Activated CD4-positive, CD25-positive, alpha-beta regulatory T cell treated with anti-CD3 and anti-CD28 coated beads, Interleukin-2, amount 50 U/mL, for 16 hours (primary cell): ENCODE data around the gene BRD1.

ENCODE experiments used
- DNase-seq: peaks from one replicate; pipeline ENCODE4 v3.0.0-alpha.2; 2020; ENCODE audit warnings: low read depth, low spot score

The BRD1 gene

DNA sequence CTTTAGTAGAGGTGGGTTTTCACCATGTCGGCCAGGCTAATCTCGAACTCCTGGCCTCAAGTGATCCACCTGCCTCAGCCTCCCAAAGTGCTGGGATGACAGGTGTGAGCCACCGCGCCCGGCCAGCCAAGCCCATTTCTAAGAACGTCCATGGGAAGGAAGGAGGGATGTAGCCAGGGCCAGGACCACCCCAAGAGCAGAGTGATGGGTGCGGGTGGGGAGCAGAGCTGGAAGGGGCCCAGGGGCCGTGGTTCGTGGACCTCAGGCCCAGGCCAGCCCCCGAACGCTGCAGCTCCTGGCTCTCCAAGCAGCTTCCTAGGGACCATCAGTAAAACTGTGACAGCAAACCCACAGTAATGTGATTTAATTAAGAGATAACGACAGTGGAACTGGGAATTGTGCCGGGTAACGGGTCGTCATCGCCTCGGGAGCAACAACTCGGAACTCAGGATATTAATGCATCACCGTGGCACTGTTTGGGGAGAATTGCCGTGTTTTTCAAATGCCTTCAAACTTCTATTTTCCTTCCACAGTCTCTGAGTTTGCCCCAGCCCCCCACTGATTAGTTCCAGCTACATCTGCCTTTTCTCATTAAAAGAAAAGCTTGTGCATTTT, 74.3 kb downstream of the BRD1 start:
- DNase-seq, result no peak

DNA sequence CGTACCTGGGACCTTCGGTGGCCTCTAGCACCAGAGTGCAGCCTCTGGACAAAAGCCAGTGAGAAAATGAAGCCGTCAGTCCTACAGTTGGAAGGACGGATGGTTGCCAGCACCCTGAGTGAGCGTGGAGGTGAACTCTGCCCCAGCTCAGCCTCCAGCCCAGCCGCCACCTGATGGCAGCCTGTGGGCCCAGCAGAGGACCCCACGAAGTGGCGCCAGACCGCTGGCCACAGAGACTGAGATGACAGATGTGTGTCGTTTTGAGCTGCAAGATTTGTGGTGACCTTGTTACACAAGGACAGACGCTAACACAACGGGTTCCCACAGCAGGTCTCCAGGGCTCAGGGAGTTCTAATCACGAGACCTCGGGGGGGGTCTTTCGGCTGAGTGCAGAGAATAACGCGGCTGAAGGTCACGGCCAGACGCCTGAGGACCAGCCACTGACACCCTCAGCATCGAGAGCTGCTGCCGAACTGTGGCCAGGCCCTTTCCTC, 75.0 kb downstream of the BRD1 start:
- DNase-seq, result no peak

DNA sequence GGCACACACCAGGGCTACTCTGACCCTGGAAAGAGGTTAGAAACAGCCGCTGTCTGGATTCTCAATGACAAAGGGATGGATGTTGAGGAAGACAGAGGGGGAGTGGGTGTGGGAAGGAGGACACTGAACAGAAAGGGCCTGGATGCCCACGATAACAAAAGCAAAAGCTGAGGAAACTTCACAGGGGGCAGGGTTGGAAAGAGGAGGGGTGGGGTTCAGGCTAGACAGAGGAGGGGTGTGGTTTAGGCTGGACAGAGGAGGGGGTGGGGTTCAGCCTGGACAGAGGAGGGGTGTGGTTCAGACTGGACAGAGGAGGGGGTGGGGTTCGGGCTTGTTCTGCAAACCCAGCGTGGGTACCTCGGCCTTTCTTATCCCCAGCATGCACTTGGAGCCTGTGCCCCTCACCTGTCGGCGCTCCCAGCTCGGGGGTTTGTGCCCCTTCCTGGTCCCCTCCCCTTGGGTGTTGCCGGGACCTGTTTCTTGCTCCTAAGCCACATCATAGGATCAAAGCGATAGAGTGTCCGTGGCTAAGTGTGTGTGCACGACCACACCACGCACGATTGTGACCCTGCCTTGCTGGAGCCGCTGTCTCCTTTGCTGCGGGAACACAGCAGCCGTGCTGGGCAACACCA, 75.6 kb downstream of the BRD1 start:
- no peak for DNase-seq

DNA sequence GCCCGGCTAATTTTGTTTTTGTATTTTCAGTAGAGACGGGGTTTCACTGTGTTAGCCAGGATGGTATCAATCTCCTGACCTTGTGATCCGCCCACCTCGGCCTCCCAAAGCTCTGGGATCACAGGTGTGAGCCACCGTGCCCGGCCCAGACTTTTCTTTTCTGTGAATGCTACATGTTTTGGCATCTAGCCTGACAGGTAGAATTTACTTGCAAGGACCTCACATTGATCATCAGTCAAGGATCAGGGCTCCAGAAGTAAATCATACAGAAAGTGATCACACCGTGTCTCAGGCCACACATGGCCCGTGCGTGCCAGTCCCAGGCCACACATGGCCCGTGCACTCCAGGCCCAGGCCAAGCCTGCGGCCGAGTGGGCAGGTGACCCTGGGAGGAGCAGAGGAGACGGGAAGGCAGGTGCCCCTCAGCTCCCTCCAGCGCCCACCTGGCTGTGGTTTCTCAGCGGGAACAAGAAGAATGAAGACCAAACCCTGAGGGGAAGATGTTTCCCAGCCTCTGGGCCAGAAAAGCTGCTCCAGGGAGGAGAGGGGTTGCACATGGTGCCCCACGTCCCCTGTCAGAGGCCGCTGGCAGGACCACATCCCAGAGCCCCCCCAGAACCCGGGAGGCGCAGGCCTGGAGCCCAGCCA, 76.2 kb downstream of the BRD1 start:
- DNase-seq, result no peak

DNA sequence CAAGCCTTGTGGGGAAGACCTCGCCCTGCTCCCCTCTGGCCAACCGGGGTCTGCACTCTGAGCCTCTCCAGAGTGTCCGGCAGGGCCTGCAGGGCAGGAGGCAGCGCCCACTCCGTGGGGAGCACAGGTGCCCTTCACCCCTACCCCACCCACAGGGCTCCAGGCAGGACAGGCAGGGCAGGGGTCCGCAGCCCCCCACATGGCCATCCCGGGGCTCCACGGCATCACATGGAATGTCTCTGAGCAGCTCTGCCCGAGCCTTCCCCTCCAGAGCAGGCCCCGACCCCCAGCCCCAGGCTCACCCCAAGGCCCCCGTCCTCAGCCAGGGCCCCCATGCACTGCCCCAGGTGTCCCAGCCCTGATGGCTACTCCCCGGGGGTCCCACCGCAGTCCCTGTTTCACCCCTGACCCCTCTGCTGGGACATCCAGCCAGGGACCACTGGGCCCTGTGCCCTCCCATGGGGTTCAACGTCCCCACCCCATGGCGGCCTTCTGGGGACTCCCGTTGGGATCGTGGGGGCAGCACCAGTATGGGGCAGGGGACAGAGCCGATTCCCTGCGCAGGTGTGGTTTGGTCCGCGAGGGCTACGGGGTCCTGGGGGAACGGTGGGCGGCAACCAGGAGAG, 77.7 kb downstream of the BRD1 start:
- no peak for DNase-seq

DNA sequence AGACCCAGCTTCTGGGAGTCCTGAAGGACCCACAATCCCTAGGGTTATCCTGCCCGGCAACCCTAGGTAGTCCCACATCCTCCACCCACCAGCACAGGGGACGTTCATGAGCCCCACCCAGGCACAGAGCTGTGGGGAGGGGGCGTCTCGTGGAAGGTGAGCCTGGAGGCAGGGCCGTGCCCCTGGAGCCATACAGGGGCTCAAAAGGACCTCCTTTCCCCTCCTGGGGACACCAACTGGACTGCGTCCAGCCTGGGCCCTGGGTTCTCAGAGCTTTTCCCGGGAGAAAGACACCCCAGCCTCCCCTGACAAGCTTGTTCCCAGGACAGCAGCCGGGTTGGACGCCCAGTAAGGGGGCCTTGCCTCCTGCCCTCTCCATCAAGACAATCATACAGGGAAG, 78.4 kb downstream of the BRD1 start:
- no peak for DNase-seq

DNA sequence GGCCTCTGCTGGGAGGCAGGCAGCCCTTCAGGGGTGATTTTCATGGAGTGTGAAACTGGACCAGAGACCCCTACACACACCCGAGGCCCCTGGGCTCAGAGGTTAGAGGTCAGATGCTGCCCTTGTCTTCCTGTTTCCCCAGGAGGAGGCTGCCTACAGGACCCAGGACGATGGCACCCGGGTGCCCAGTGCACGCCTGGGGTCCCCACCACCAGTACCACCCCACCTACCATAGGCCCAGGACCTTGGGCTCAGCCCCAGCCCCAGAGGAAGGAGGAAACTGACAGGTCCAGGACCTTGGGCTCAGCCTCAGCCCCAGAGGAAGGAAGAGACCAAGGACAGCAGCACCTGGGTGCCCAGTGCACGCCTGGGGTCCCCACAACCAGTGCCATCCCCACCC, 79.2 kb downstream of the BRD1 start:
- DNase-seq, result no peak

DNA sequence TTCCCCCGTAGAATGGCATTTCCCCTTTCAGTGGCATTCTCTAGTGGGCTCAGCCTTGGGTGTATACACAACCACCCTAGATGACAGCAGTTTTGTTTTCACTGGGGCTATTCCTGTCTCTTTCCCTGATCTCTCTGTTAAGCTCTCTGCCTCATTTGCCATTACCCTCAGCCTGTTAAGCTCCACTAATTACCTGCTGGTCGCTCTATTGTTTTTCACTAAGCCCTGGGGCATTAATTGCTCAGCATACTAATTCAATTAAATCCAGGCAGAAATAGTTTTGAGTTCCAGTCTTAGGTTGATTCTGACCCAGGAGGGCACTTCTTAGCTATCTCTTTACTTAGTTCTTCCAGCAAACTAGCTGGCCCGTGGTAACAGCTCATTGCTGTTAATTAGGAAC, 80.0 kb downstream of the BRD1 start:
- DNase-seq, result no peak

DNA sequence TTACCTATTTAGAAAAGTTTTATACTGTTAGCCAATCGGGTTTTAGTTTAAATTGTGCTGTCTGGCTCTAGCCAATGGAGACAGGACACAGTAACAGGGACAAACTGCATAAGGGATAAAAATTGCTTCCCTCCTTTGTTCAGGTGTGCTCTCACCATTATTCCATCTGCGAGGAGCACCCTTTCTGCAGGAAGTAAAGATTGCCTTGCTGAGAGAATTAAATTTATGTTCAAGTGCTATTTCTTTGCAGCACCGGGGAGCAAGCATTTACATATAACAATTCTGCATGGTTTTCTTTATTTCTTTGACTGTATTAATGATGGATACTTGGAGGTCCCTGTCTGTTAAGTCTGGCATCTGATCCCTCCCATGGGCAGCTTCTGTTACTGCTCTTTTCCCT, 80.5 kb downstream of the BRD1 start:
- no peak for DNase-seq

DNA sequence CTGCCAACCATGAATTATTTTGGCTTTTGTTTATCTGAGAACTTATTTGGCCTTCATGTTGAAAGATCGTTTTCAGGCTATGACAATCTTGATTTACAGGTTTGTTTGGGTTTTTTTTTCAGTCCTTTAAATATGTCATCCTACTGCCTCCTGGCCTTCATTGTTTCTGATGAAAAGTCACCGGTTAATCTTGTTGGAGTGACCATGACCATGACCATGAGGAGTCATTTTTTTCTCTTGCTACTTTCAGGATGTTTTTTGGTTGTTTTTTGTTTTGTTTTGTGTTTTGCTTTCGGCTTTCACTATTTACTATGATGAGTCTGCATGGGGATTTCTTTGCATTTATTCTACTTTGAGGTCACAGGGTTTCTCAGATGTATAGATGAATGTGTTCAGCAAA, 81.6 kb downstream of the BRD1 start:
- DNase-seq, result no peak

DNA sequence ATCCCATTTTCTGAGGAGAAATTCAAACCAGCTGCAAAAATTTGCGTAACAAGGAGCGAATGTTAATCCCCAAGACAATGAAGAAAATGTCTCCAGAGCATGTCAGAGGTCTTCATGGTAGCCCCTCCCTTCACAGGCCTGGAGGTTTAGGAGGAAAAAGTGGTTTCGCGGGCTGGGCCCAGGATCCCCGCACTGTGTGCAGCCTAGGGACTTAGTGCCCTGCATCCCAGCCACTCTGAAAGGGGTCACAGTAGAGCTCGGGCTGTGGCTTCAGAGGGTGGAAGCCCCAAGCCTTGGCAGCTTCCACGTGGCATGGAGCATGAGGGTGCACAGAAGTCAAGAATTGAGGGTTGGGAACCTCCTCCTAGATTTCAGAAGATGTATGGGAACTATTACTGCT, 87.4 kb downstream of the BRD1 start:
- no peak for DNase-seq

DNA sequence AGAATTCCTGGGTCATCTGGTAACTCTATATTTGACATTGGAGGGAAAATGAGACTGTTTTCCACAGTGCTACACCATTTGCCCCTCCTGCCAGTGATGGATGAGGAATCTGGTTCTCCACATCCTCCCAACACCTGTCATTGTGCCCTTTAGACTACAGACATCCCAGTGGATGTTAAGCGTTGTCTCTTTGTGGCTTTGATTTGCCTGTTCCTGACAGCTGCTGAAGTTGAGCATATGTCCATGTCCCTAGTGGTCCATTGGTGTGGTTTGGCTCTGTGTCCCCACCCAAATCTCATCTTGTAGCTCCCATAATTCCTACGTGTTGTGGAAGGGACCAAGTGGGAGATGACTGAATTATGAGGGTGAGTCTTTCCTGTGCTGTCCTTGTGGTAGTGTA, 88.5 kb downstream of the BRD1 start:
- no peak for DNase-seq

DNA sequence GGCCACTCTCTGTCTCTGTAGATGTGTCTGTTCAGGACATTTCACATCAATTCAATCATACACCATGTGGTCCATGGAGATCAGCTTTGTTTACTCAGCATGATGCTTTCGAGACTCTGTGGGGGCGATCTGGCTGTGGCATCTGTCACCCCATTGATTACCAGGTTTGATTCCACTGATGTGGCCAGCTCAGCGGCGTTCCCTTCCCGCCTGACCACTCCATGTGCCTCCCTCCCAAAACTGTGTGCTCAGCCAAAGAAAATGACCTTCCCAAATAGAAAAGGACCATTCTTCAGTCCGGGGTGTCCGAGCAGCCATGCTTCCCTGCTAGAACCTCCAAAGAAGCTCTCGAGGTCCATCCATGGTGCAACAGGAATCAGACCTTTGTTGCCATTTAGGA, 89.1 kb downstream of the BRD1 start:
- DNase-seq, result no peak

DNA sequence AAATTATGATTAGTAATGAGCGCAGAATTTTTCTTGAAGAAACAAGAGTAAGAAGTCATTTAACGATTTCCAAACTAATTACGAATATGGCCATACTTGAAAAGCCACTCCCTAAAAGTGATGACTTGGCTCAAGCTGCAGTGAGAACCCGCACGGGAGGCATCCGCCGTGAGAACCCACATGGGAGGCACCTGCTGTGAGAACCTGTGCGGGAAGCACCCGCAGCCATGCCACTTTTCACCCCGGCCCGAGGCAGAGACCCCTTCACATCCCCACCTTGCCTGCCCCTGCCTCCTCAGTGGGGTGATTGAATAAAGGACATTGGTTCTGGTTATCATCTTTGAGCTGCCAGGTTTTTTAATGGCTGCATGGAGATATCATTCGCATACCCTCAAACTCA, 89.7 kb downstream of the BRD1 start:
- no peak for DNase-seq

DNA sequence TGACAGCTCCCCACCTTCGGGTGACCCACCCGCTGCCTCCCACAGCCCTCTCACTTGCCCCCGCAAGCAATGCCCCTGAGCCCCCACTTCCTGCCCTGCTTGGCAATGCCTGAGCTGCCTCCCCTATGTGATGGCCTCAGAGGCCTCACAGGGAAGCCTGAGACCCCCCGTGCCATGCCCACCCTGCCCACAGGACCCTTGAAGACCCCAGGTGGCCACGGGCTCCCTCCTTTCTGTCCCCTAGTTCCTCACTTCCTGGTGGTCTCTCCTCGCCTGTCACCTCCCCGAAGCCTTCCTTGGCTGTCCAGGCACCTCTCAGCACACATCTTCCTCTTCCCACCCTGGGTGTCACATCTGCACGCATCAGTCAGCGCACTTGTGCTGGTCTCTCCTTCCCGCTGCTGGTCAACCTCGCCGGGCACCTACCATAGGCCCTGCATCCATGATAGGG, 90.5 kb downstream of the BRD1 start:
- no peak for DNase-seq

DNA sequence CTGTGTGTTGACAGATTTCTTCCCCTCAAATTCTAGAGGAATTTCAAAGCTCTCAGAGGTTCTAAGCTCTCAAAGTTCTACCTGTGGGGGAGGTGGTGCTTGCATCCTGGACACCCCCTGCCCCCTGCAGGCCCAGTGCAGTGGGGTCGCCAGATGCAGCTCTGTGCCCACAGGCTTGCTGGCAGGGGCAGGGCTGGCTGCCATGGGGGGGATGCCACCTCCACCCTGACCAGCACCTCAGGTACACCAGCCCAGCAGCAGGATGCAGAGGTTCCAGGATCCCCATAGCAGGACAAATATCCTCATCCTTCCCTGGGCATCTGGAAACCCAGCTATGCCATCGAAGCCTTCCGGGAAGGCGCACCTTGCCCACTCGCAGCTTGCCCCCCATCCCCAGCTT, 91.1 kb downstream of the BRD1 start:
- DNase-seq, result no peak

DNA sequence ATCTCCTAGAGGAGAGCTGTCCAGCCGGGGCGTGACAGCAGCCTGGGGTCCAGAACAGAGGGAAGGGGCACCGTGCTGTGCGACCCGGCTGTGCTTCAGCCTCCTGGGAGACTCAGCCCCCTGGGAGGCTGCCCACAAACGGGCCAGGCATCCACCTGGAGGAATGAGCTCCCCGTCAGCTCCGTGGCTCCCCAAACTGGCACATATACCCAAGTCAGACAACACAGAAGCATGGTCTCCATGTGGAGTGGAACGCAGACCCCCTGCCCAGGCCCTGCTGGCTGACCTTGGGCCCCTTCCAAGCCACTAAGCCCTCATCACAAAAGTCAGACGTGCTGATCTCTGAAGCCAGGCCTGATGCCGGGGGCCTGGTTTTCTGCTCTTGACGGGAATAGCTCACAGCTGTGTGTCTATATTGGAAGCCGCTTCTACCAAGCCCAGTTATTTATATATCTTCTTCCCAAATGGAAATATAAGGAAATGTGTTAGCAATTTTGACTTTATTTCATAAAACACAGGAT, 91.7 kb downstream of the BRD1 start:
- DNase-seq, result no peak

DNA sequence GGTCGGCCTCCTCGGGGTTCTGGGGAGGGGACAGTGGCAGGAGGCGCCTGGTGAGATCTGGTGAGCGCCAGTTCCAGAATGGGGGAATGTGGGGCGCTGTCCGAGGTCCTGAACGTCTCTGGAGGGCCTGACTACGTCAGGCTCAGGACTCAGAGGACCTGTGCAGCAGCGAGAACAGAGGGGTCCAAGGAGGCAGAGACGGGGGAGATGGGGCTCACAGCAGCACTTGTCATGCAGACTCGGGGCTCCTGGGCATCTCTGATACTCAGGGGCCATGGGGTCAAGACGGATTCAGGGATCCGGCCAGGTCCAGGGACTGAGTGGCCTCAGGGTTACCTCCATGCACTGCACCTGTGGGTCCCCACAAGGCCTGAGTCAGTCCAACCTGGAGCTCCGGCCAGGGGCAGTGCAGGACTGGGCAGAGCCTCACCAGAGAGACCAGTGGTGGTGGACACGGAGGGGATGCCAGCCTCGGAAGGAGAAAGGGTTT, 92.2 kb downstream of the BRD1 start:
- DNase-seq, result no peak

DNA sequence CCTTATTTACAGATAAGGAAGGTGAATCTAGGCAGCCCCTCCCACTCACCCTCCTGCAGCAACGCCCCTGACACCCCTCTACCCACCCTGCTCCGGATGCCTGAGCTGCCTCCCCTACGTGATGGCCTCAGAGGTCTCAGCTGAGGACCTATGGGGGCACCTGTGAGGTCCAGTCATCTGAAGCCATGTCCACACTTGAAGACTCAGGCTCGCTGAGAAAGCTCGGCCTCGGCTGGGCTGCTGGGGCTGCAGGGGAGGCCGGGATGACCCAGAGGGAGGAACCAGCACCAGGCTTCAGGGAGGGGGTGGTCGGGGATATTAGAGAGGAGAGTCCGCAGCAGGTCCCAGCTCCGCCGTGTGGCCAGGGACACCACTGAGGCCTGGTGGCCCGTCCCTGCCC, 92.8 kb downstream of the BRD1 start:
- DNase-seq, result no peak

DNA sequence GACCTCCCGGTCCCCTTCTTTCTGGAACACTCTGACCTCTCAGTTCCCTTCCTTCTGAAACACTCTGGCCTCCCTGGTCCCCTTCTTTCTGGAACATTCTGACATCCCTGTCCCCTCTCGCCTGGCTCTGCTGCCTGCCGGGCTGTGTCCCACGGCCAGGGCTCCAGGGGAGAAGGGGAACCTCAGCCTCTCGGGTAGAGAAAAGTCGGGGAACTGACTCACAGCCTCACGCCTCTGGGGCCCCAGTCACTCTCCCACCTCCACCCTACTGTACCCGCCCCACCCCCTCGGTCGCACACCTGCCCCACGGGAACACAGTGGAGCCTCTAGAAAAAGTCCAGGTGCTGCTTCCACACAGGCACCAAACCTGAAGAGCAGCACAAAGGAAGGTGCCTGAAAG, 93.3 kb downstream of the BRD1 start:
- no peak for DNase-seq

DNA sequence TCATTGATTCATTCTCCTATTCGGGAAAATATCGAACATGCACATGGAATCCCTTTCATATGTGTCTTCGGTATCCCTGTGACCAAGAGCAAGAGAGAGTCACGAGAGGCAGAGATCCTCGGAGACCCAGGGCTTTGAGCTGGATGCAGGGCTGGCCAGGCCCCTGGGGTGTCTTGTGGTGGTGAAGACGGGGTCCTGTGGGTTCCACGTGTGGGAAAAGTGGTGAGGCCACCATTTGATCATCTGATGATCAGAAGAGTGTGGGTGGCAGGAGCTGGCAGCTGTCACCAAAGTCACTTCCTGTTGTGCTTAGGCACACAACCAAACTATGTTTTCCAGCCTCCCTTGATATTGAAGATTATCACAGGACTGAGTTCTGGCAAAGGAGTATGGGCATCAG, 94.0 kb downstream of the BRD1 start:
- DNase-seq, result no peak

DNA sequence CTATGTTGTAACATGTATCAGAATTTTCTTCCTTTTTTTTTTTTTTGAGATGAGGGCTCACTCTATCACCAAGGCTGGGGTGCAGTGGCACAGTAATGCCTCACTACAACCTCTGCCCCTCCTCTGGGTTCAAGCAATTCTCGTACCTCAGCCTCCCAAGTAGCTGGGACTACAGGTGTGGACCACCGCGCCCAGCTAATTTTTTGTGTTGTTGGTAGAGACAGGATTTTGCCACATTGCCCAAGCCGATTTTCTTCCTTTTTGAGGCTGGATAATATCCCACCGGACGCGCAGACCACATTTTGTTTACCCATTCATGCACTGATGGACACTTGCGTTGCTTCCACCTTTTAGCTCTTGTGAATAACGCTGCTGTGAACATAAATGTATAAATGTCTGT, 97.0 kb downstream of the BRD1 start:
- no peak for DNase-seq
